ENCODE data around the gene EPHA6.
"Not testable (repeated sequence)": the region's sequence is repeated elsewhere in the genome, so short reads cannot be mapped to it uniquely, and the experiment has no call there.

EPHA6 gene

GRCh38 chr3:97485206-97485605 lies 670.8 kb downstream of the EPHA6 start:
- DNase-seq, result no peak

DNA sequence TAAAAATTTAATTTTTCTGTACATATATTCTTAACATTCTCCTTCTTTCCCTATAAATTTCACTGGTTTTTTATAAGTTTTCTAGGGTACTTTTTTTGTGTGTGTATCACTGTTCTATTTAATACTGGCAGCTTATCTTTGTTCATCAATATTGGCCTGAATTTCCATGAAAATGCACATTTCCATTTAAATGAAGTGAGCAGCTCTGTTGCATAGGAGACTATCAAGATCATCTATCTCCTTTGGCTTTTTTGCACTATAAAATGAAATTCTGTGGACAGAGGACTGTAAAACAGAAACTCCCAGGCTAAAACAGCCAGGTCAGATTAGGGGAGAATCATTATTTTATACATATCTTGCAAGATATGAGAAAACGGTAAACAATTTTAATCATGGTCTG lies 673.2 kb downstream of the EPHA6 start:
- no peak for DNase-seq

GRCh38 chr3:97488741-97489140 lies 674.3 kb downstream of the EPHA6 start:
- no peak for DNase-seq

GRCh38 chr3:97495896-97496295 lies 681.5 kb downstream of the EPHA6 start:
- DNase-seq, result no peak

DNA sequence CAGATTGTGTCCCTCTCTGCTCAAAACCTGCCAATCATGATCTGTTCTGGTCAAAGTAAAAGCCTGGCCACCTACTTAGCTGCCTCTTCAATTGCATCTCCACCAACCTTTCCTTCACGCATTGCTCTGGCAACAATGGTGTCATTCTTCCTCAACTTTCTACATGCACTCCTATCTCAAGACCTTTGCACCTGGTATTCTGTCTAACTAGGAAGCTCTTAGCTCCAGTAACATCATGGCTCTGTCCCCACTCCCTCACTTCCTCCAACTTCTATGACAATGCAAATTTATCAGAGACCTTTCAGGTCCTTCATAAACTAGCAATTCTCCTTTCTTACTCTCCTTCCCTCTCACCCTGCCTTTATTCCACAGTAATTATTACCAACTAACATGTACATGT lies 682.7 kb downstream of the EPHA6 start:
- no peak for DNase-seq

- no peak for DNase-seq
Observed at GRCh38 chr3:97504463-97504862, 690.1 kb downstream of the EPHA6 start.

DNA sequence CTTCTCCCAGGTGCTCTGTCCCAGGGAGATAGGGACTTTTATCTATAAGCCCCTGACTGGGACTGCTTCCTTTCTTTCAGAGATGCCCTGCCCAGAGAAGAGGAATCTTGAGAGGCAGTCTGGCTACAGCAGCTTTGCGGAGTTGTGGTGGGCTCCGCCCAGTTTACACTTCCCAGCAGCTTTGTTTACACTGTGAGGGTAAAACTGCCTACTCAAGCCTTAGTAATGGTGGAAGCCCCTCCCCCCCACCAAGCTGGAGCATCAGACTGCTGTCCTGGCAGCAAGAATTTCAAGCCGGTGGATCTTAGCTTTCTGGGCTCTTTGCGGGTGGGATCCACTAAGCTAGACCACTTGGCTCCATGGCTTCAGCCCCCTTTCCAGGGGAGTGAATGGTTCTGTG lies 696.4 kb downstream of the EPHA6 start:
- DNase-seq, result peak; percentile 36

DNA sequence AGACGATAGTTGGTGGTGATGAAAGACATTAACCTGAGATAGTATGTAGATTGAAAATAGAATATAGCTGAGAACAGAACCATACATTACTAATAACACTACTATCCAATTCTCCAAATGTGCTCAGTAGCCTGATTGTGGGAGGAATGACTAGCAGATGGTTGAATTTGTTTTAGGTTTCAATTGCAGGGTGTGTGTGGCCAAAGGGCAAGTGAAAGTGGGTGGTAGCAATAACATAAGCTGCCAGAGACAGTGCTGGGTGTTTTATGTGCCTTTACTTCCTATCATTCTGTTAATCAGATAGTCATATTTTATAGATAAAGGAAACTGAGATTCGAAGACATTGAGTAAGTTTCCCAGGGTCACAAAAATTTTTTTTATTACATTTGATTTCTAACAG lies 700.7 kb downstream of the EPHA6 start:
- no peak for DNase-seq

- no peak for DNase-seq
Observed at GRCh38 chr3:97530691-97531090, 716.3 kb downstream of the EPHA6 start.

DNA sequence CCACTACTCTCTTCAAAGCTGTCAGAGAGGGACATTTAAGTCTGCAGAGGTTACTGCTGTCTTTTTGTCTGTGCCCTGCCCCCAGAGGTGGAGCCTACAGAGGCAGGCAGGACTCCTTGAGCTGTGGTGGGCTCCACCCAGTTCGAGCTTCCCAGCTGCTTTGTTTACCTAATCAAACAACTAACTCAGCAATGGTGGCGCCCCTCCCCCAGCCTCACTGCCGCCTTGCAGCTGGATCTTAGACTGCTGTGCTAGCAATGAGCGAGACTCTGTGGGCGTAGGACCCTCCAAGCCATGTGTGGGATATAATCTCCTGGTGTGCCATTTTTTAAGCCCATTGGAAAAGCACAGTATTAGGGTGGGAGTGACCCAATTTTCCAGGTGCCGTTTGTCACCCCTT lies 733.2 kb downstream of the EPHA6 start:
- DNase-seq, result not testable (repeated sequence)

GRCh38 chr3:97550408-97550807 lies 736.0 kb downstream of the EPHA6 start:
- no peak for DNase-seq

GRCh38 chr3:97552186-97552585 lies 737.8 kb downstream of the EPHA6 start:
- DNase-seq, result peak; percentile 1

- DNase-seq, result no peak
Observed at GRCh38 chr3:97575742-97576141, 761.3 kb downstream of the EPHA6 start.

- DNase-seq, result no peak
Observed at GRCh38 chr3:97576221-97576620, 761.8 kb downstream of the EPHA6 start.

DNA sequence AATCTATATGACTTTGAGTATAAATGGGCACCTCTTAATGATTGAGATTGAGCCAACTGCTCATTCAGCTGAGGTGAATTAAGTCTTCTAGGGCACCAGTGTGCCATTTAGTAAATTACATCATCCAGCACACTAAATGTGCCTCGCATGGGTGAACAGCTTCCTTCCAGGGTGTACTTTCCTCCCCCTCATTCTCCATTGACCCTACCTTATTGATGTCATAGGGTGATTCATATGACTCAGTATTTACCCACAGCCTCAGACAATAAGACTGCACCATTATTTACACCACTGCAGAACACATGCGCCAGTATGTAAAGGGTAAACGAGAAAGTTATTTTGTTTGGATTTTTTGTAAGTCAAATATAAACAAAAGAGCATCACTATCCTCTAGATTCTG lies 765.0 kb downstream of the EPHA6 start:
- peak; percentile 61 for DNase-seq

DNA sequence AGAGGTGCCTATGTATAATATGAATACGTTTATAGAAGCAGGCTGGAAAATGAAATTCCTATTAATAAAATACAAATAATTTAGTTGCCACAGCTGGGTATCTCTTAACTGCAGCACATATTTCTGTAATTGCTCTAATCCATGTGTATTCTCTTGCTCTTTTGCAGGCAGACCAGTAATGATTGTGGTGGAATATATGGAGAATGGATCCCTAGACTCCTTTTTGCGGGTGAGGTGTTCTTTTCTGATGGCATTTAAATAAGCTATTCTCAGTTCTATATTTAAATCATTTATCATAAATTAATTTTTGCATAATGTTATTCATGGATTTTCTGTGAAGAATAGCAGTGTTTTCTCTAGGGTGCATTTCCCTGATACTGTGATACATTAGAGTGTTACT lies 796.2 kb downstream of the EPHA6 start:
- no peak for DNase-seq

GRCh38 chr3:97612632-97613031 lies 798.2 kb downstream of the EPHA6 start:
- DNase-seq, result no peak

DNA sequence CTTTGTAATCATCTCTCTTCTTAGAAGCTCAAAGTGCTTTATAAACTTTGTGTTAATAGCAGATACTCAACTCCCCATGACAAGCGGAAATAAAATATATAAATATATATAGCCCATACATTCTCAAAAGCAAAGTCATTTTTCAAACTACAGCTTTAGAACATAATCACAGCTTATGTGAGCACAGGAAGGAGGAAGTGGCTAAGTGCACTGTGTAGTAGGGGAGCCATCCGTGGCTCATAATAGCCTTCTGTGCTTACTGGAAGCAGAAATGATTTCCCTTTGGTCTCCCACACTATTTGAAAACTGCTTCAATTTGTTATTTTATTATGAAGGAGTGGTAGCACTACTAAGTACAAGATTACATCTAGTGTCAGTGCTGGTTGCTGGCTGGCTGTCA lies 798.7 kb downstream of the EPHA6 start:
- peak; percentile 1 for DNase-seq

DNA sequence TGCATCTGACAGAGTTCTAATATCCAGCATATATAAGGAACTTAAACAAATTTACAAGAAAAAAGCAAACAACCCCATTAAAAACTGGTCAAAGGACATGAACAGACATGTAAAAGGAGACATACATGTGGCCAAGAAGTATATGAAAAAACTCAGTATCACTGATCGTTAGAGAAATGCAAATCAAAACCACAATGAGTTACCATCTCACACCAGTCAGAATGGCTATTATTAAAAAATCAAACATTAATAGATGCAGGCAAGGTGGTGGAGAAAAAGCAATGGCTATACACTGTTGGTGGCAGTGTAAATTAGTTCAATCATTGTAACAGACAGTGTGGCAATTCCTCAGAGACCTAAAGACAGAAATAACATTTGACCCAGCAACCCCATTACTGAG lies 806.1 kb downstream of the EPHA6 start:
- not testable (repeated sequence) for DNase-seq

DNA sequence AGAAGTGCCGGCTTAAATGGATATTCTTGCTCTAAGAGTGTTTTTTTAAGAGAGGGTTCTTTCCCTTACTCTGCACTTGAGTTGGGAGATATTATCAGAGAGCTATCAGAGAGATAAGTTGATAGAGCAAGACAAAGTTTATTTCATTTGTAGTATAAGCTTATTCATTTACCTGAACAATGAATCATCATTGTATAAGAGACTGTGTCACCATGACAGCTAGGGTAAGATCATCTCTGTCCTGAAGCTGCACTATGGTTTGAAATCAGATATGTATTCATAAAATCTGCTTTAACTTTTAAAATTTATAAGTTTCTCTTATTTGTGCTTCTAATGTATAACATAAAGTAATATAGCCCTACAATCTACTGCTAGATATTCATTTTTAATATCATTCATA lies 822.1 kb downstream of the EPHA6 start:
- DNase-seq, result no peak

DNA sequence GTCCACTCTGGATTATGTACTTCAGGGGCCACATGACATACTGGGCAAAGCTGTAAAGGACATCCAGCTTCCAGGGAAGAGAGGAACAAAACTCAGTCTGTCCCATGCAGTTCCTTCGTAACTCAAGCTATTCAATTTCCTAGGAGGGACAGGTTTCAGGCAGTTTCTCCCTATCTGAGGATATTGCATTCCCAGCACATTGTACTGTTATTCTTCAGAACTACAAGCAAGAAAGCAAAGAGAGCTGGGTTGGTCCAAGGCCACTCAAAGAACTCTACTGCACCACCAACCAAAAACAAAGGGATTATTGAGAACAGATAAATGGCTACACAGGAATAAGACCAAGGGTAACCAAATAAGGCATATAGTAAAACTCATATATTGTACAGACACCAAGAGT lies 832.5 kb downstream of the EPHA6 start:
- no peak for DNase-seq

- DNase-seq, result peak; percentile 16
Observed at GRCh38 chr3:97647441-97647982, 833.1 kb downstream of the EPHA6 start.

GRCh38 chr3:97655971-97656370 lies 841.6 kb downstream of the EPHA6 start:
- no peak for DNase-seq

DNA sequence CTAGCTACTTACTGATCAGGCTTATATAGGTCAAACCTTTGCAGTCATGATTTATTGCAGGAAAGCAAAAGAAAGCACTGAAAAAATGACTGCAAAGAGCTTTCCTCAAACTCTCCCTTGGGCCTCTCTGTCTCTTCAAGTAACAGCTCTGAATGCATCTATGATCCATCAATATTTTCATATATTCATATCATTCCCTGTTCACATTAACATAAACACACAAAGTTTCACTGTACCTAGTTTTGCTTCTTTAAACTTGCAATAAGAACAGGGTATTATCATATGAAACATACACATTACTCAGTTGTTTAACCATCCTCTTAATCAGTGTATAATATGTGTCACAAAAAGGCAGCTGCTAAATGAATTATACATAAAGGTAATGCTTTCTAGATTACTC lies 842.2 kb downstream of the EPHA6 start:
- no peak for DNase-seq

- peak; percentile 73 for DNase-seq
Observed at GRCh38 chr3:97658668-97659285, 844.4 kb downstream of the EPHA6 start.

Measured in COR-L47 (cell line).